Activated CD4-positive, CD25-positive, alpha-beta regulatory T cell (primary cell): Measurements from ENCODE around the gene TBL3.
"Not testable (repeated sequence)": the region's sequence is repeated elsewhere in the genome, so short reads cannot be mapped to it uniquely, and the experiment has no call there.

Experiments
- DNase-seq, 4 experiments: peaks; one replicate each; lab custom pipeline; 2025; lab: John Stamatoyannopoulos, UW

Gene TBL3

DNA sequence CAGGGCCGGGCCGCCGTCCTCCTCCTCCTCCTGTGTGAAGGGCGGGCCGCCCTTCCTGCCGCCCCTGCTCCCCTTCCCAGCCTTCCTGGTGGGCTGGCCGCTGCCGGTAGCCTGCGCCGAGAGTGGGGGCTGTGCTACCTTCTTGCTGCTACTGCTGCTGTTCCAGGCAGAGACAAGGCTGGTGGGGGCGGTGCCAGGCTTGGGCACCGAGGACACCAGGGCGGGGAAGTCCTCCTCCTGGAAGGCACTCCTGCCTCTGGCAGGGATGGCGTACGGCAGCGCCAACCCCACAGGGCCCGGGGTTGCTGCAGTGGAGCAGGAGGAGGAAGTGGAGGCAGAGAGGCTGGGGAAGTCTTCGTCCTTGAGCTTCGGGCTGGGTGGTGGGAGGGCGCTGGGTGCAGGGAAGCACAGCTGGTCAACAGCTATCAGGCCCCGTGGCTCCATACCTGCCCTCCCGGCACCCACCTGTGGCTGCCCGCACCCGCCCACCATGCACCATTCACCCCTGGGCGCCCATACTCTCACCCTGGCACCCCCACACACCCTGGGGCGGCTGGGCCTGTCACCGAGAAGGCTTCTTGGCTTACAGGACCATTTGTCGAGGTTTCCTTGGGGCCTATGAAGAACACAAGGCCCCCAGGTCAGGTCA lies 28.1 kb downstream of the TBL3 start:
- DNase-seq, result no peak

DNA sequence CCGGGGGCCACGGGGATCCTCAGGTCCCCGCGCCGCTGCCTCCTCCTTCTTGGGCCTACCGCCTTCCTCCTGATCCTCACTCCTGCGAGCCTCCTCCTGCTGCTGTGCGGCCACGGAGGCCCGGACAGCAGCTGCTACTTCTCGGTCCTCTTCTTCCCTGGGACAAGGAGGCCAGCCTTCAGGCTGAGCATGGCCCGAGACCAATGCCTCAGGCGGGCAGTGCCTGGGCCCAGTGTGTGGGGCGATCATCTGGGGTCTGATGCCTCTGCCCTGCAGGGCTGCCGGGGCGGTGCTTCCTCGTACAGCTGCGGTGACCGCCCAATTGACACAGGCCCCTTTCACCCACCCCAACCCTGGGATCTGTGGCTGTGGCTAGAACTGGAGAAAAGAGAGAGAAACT lies 29.2 kb downstream of the TBL3 start:
- DNase-seq, result no peak

GRCh38 chr16:2001456-2002355 lies 29.9 kb downstream of the TBL3 start:
- DNase-seq, result no peak

DNA sequence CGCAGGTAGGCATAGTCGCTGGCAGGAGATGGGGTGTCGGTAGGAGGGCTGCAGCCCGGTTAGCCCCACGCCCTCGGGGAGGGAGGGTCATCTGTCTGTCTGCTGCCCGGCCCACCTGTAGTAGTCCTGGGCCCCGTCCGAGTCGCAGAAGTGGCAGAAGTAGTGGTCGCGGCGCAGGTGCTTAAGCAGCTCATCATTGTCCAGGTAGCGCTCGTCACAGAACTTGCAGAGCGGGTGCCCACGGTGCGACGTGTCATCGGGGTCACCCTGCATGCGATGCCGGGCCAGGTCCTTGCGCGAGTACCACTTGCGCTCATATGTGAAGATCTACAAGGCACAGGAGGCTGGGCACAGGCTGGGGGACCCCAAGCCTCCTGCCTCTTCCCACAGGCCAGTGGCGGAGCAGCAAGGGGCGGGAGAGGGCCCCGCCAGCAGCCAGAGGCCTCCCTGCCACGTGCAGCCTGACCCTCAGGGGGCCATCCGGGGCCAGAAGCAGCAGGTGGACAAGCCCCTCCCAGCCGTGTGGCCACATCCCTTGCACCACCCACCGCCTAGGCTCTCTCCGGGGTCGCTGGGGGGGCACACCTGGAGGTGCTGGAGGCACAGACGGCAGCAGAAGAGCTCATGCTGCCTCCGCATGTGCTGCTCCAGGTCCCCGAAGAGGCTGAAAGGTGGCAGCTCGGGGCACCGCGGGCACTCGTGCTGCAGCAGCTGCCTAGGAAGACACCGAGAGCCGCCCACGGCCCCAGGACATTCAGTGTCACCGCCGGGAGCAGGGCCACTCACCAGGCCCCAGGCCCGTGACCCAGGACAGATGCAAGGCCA lies 30.8 kb downstream of the TBL3 start:
- DNase-seq, result no peak

GRCh38 chr16:2003231-2003826 lies 31.5 kb downstream of the TBL3 start:
- DNase-seq, result no peak

GRCh38 chr16:2003827-2004641 lies 32.2 kb downstream of the TBL3 start:
- peak; percentile 72 to 83 (median 78) for DNase-seq

DNA sequence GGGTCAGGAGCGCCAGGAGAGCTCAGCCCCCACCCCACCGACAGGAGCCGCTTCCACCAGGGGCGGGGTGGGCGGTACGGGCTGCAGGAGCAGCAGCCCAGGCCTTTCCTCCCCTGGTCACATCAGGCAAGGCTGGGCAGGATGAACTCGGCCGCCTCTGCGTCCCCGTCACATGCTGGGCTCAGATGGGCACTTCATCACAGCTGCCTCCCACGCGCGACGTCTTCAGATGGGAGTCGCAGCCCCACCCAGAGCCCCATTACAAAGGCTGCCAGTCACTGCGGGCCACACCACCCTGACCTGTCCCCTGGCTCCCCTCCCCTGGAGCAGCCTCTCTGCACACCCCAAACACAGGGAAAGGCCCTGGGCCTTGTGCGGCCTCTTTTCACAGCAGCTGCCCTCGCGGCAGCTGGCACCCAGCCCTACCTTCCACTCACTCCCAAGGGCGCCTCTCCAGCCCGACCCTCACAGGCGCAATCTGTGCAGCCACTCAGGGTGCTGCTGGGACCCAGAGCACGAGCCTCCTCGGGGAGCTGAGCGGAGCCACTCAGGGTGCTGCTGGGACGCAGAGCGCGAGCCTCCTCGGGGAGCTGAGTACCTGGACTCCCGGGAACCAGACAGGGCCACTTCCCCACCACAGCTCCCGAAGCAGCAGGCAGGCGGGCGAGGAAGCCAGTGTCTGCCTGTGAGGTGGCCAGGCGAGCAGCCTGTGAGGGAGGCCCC lies 33.1 kb downstream of the TBL3 start:
- no peak for DNase-seq

DNA sequence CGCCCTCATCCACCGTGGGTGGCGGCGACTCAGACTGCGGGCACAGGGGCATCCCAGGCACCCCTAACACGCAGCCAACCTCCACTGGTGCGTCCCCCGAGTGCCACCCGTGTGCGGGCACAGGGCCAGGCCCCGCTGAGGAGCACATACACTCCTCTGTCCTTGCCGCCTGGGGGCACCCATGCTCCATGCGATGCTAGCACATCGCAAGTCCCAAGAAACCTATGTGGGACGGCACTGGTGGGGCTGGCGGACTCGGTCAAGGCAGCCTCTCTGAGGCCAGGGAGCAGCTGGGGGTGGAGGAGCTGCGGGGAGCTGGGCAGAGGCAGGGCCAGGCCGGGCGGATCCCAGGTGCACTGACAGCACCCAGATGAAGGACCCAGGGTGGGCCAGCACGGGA lies 33.8 kb downstream of the TBL3 start:
- DNase-seq, result no peak

DNA sequence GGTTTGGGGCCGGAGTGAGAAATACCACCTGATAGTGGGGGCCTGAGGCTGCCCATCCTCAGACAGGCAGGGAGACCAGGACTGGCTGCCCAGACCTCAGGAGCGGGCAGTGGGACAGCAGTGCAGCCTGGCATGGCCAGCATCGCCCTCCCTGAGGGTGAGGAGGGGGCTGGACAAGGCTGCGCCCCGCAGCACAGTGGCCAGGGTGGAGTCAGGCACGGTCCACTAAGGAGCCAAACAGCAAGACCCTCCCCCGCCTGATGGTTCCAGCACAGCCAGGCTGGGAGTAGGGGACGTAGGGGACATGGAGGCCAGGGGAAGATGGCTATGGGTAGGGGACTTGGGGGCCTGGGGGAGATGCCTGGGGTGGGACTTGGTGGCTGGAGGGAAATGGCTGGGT lies 34.5 kb downstream of the TBL3 start:
- DNase-seq, result no peak

GRCh38 chr16:2007081-2007836 lies 35.4 kb downstream of the TBL3 start:
- DNase-seq, result no peak

DNA sequence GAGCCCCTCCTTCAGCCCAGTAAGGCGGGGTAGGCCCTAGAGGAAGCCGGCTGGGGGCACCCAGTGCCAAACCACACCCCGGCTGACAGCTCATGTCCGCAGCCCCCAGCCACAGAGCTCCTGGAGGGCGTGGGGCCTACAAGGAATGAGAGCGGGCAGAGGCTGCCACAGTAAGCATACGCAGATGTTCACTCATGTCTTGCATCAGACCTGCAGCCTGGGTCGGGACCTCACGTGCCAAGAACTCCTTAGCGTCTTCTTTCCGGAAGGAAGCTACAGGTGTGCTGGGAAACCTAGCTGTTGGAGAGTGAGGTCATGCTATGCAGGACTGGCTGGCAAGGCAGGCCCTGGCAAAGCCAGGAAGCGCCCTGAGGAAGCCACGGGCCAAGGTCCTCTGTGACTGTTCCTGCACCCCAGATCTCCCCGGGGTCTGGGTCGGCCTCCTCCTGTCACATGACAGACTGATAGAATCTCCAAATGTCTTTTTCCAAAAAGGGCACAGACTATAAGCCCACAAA lies 36.2 kb downstream of the TBL3 start:
- no peak for DNase-seq

- DNase-seq, result no peak
Observed at GRCh38 chr16:2008631-2009163, 36.8 kb downstream of the TBL3 start.

DNA sequence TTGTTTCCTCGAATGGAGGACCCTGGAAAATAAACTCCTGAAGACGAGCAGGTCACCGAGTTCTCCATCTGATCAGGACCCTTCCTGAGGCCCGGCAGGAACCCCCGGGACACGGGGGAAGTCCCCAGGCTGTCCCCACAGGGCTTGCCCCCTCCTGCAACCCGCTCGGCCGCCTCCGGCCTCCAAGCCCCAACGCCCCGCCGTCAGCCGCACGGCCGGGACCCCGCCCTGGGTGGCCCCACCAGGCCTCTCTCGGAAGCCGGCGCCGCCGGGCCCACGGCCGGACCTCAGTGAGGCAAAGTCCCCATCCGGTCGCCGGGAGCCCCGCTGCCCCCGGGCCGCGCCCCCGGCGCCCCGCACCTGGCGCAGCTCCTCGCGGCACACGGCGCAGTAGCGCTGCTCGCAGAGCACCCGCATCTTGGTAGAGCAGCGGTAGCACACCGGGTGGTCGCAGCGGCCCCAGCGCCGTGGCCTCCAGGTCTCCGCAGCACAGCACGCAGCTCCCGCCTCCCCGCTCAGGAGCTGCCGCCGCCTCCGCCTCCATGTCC lies 37.4 kb downstream of the TBL3 start:
- DNase-seq, result no peak

- DNase-seq, result peak; percentile 49 to 73 (median 62)
Observed at GRCh38 chr16:2009791-2010510, 38.1 kb downstream of the TBL3 start, which contains the start of gene ZNF598. Gene ZNF598 (minus strand): TSS chr16:2009821.

DNA sequence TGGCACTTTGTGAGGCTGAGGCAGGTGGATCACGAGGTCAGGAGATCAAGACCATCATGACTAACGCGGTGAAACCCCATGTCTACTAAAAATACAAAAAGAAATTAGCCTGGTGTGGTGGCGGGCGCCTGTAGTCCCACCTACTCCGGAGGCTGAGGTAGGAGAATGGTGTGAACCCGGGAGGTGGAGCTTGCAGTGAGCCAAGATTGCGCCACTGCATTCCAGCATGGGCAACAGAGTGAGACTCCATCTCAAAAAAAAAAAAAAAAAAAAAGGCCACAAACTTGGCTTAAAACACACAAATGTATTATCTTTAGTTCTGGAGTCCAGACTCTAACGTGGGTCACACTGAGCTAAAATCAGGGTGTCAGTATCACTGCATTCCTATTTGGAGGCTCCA lies 39.9 kb downstream of the TBL3 start:
- not testable (repeated sequence) for DNase-seq

- DNase-seq, result no peak
Observed at GRCh38 chr16:2013527-2013926, 41.7 kb downstream of the TBL3 start.

GRCh38 chr16:2015117-2015946 lies 43.5 kb downstream of the TBL3 start:
- no peak for DNase-seq

- DNase-seq, result no peak
Observed at GRCh38 chr16:2015947-2016208, 44.0 kb downstream of the TBL3 start.
